RWPE1 (cell line): ENCODE data around the gene APMAP.

Experiments
- CTCF ChIA-PET: fragments of 350-600 bp; sonication (Branson Sonifier 250); formaldehyde crosslinking; extraction: SDS; loops from one replicate; lab custom pipeline; 2021; lab: Yijun Ruan, JAX
- POLR2A ChIA-PET: fragments of 400-600 bp; formaldehyde crosslinking; extraction: SDS; loops from one replicate; lab custom pipeline; 2020; ENCODE audit warnings: antibody characterized with exemption; ENCODE audit not compliant: low non-redundant PET; lab: Yijun Ruan, JAX
- DNase-seq: peaks from one replicate; pipeline ENCODE4 v3.0.0; 2012; ENCODE audit warnings: low spot score
- H3K27ac ChIP-seq: fragments of 450-650 bp; 2 replicates; pipeline ENCODE4 v1.5.1; 2017
- TF ChIP-seq, protein P1 (sequence below): fragments of 450-650 bp; conservative IDR thresholded peaks from 2 replicates; pipeline ENCODE4 v1.5.1; 2017; ENCODE audit warnings: low read depth, mild to moderate bottlenecking

Gene APMAP

DNA sequence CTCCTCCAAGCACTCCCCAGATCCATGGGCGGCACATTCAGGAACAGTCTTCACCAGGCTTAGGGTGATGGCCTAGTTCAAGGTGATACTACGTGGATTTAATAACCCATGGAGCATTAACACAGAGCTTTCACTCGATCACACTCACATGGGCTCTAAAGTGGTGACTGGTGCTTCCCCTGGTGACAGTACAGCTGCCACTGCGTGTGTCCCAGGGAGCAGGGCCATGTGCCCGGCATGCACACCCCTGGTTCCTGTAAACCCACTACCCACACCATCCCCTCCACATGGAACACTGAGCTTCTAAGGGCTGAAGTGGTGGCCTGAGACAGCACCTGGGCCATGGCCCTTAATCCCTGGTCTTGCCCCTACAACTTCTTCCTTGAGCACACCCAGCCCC, 27.8 kb upstream of the APMAP start:
- TF ChIP-seq, protein P1, sequence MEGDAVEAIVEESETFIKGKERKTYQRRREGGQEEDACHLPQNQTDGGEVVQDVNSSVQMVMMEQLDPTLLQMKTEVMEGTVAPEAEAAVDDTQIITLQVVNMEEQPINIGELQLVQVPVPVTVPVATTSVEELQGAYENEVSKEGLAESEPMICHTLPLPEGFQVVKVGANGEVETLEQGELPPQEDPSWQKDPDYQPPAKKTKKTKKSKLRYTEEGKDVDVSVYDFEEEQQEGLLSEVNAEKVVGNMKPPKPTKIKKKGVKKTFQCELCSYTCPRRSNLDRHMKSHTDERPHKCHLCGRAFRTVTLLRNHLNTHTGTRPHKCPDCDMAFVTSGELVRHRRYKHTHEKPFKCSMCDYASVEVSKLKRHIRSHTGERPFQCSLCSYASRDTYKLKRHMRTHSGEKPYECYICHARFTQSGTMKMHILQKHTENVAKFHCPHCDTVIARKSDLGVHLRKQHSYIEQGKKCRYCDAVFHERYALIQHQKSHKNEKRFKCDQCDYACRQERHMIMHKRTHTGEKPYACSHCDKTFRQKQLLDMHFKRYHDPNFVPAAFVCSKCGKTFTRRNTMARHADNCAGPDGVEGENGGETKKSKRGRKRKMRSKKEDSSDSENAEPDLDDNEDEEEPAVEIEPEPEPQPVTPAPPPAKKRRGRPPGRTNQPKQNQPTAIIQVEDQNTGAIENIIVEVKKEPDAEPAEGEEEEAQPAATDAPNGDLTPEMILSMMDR: no peak
- ChIA-PET POLR2A (no interaction called here), CTCF (no interaction called here)
- H3K27ac ChIP-seq: no peak overlapping the region
- DNase-seq: no peak

DNA sequence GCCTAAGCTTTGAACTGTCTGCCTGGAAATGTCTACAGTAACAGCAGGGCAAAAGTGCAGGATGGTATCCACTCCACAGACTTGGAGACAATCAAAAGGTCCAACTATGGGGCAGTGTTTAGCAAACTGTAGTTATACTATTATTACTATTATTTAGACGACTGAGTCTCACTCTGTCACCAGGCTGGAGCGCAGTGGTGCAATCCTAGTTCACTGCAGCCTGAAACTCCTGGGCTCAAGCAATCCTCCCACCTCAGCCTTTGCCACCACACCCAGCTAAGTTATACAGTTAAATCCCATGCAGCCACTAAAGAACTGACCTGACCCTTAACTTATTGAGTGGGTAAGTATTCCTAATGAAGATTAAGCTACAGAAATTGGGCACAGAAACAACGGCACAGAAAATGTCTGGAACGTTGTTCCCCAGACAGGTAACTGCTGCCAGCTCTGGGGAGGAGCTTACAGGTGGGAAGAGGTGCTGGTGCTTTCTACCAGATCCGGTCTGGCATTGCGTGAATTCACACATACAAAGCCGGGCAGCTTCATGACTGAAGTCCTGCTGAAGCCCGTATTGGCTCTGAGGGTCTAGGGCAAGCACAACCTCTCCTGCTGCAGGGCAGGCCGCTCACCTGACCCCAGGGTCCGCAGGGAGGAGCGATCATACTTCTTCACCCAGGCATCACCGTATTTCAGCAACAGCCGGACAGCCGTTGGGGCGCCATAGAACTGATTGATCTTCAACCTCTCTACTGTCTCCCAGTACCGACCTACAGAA, 27.0 kb upstream of the APMAP start:
- TF ChIP-seq, protein P1: no peak
- POLR2A ChIA-PET: no interaction called here
- CTCF ChIA-PET: no interaction called here
- no peak for DNase-seq
- H3K27ac ChIP-seq: no peak overlapping the region

DNA sequence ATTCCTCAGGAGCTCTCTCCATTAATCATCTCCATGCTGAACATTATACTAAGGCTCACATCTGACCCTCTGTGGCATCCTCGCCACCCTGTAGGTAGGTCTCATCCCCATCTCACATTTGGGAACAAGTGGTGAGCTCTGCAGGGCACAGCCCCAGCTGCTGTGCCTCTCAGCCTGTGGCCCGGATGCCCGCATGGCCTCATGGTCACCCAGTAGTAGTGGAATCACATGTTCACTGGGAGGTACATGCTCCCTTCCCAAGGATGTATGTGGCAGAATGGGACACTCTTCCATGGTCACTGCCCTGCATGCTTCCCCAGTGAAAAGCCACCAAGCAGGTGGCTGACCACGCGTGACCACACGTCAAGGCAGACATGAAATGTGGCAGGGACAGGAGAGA, 26.3 kb upstream of the APMAP start:
- POLR2A ChIA-PET: no interaction called here
- DNase-seq: no peak
- CTCF ChIA-PET: no interaction called here
- H3K27ac ChIP-seq: no peak overlapping the region
- TF ChIP-seq, protein P1: no peak

DNA sequence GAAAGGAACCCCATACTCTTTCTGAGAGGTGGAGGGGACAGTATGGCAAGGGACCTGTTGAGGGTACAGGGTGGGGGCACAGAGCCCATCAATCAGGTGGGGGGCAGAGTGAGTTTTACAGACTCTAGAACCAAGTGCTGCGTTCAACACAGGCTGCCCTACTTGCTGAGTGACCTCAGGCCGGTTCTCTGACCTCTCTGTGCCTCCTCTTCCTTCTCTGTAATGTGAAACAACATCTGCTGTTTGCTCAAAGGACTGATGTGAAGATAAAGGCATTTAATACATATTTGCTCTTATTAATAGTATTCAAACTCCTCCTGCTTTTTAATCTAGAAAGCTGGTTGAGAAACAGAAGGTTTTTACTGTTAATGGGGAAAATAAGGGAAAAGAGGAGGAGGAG, 25.9 kb upstream of the APMAP start:
- no peak for DNase-seq
- CTCF ChIA-PET: no interaction called here
- H3K27ac ChIP-seq: no peak overlapping the region

DNA sequence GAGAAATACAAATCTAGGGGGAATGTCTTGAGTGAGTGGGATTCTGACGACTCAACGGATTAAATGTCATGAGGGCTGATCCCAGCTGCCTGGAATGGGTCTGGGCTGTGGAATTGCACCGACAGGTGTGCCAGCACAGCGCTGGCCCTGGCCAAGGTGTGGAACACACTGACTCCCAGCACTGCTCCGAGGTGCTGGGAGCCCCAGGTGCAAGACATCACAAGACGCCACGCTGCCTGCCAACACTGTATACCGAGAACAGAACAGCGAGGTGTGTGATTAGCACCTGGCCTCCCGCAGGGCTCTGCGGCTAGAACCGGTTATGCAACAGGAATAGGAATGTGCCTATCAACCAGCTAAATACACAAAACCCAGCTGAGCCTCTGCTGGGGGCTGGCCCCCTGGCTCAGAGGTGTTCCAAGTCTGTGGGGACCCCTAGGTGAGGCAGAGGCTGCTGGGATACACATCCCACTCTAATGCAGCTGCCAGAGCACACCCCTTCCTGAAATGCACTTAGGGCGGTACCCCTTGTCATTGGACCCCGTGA, 24.8 kb upstream of the APMAP start:
- CTCF ChIA-PET: interaction anchor here (0.6 to 0.7 kb wide), 2 partner anchors 13 to 20 kb away, joined by 3 read pairs; no protein-coding TSS in a partner anchor
- TF ChIP-seq, protein P1: no peak
- DNase-seq: peak; percentile 64
- H3K27ac ChIP-seq: no peak overlapping the region
- POLR2A ChIA-PET: no interaction called here

More for the DNA sequence above, 25.9 kb upstream of the APMAP start:
- TF ChIP-seq, protein P1: no peak
- POLR2A ChIA-PET: no interaction called here

DNA sequence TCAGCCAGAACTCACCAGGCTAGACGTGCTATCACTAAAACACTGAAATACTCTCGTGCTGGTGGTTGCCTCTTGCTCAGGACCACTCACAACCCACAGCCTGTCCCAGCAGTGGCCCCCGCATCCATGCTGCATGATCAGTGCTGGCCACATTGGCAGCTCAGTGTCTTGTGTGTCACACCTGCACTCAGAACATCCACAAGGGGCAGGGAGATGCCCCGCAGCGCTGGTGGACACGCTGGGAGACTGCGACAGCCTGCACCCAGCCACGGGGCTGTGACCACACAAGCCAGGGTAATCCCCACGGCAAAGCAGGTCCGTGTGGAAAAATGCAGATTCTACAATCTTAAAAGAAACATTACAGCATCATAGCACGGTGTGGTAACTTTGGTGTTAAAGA, 23.9 kb upstream of the APMAP start:
- H3K27ac ChIP-seq: no peak overlapping the region
- TF ChIP-seq, protein P1: no peak
- DNase-seq: no peak
- CTCF ChIA-PET: interaction anchor here (0.6 kb wide), 1 partner anchor 16 kb away, joined by 3 read pairs; no protein-coding TSS in a partner anchor
- POLR2A ChIA-PET: no interaction called here
